ENCODE results near the gene PAPPA2.

Gene PAPPA2

DNA sequence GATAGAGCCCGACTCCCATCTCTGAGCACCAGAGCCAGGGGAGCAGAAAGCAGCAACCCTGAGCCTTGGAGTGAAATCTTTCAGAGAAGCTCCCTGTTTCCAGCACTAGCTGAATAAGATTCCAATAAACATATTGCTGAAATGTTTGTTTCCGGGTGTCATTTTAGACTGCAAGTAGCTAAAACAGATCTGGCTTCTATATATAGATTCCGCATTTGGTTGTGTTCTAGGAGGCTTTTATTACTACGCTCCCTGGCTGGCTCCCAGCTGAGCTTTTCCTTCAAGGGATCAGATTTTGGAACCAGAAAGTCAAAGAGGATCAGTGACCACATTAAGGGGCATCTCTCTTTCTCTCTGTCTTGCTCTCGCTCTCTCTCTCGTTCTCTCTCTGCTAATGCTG lies 88.2 kb downstream of the PAPPA2 start:
- DNase-seq (ENCODE audit: low read depth): no peak
- TF ChIP-seq, protein P1, sequence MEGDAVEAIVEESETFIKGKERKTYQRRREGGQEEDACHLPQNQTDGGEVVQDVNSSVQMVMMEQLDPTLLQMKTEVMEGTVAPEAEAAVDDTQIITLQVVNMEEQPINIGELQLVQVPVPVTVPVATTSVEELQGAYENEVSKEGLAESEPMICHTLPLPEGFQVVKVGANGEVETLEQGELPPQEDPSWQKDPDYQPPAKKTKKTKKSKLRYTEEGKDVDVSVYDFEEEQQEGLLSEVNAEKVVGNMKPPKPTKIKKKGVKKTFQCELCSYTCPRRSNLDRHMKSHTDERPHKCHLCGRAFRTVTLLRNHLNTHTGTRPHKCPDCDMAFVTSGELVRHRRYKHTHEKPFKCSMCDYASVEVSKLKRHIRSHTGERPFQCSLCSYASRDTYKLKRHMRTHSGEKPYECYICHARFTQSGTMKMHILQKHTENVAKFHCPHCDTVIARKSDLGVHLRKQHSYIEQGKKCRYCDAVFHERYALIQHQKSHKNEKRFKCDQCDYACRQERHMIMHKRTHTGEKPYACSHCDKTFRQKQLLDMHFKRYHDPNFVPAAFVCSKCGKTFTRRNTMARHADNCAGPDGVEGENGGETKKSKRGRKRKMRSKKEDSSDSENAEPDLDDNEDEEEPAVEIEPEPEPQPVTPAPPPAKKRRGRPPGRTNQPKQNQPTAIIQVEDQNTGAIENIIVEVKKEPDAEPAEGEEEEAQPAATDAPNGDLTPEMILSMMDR (conservative IDR thresholded peaks at IDR 0.05; ENCODE audit: low read length): no peak
- H3K4me3 ChIP-seq (ENCODE audit: low read length): no peak overlapping the region

DNA sequence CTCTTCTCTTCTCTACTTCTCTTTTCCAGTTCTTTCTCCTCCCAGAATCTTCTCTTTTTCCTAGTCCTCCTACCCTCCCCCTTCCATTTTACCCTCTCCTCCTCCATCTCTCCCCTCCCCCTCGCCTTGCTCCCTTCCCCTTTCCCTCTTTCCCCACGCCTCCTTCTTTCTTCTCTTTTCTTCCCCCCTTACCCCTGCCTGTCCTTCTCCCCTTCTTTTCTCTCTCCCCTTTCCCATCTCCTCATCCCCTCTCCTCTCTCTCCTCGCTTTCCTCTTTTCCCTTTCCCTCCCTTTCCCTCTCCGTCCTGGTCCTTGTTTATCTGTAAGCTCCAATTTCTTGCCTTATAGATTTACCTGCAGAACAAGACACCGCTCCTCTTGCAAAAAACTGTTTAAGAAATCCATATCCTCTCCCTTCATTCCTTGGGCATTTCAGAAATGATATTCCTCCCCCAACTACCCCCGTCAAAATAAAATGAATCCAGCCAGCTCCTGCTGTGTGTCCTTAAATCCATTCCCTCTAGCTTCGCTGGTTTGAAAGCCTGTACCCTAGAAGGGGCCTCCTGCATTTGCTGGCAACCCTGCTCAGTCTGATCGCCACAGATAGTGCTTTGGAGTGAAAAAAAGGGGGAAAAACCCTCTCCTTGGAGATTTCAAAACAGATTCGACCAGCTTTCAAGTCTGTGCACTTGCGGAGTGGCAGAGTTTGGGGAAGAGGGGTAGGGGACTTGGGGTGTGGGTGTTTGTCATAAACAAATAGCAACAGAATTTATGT lies 89.4 kb downstream of the PAPPA2 start:
- DNase-seq (ENCODE audit: low read depth): no peak
- H3K4me3 ChIP-seq (ENCODE audit: low read length): no peak overlapping the region
- TF ChIP-seq, protein P1 (conservative IDR thresholded peaks at IDR 0.05; ENCODE audit: low read length): no peak

- TF ChIP-seq, protein P1 (conservative IDR thresholded peaks at IDR 0.05; ENCODE audit: low read length): no peak
- H3K4me3 ChIP-seq (ENCODE audit: low read length): no peak overlapping the region
- DNase-seq (ENCODE audit: low read depth): no peak
These were observed 90.0 kb downstream of the PAPPA2 start for GRCh38 chr1:176552999-176553398.

GRCh38 chr1:176556288-176556687 lies 93.3 kb downstream of the PAPPA2 start:
- TF ChIP-seq, protein P1 (conservative IDR thresholded peaks at IDR 0.05; ENCODE audit: low read length): no peak
- no peak overlapping the region for H3K4me3 ChIP-seq (ENCODE audit: low read length)
- DNase-seq (ENCODE audit: low read depth): no peak

- TF ChIP-seq, protein P1 (conservative IDR thresholded peaks at IDR 0.05; ENCODE audit: low read length): no peak
- DNase-seq (ENCODE audit: low read depth): no peak
- no peak overlapping the region for H3K4me3 ChIP-seq (ENCODE audit: low read length)
These were observed 94.7 kb downstream of the PAPPA2 start for GRCh38 chr1:176557543-176558258.

GRCh38 chr1:176558561-176558960 lies 95.6 kb downstream of the PAPPA2 start:
- TF ChIP-seq, protein P1 (conservative IDR thresholded peaks at IDR 0.05; ENCODE audit: low read length): no peak
- no peak for DNase-seq (ENCODE audit: low read depth)
- no peak overlapping the region for H3K4me3 ChIP-seq (ENCODE audit: low read length)

DNA sequence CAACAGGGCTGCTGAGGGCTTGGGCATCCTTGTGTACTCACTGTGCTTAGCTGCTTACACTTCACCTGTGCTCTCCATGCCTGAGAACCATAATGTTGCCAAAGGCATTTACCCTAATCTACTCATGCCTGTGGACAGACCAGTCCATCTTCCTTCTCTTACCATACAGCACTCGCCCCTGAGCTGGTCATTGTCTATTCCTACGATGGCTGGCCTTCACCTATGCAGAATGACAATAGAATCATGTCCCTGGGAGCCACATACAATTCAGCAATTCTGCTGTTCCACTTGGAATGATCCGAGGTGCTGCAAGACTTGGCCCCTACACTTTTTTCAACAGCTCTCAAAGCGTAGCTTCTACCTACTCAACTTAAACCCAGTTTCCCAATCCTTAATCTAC lies 96.5 kb downstream of the PAPPA2 start:
- TF ChIP-seq, protein P1 (conservative IDR thresholded peaks at IDR 0.05; ENCODE audit: low read length): no peak
- H3K4me3 ChIP-seq (ENCODE audit: low read length): no peak overlapping the region
- DNase-seq (ENCODE audit: low read depth): no peak

All from AG10803 (cell line).